Stimulated activated CD4-positive, alpha-beta T cell treated with anti-CD3 and anti-CD28 coated beads, TNF-alpha, amount 100 ng/mL, for 4 hours (primary cell): ENCODE results near the gene COX6B2.

Experiments
- DNase-seq, 3 experiments: peaks; one replicate each; pipeline ENCODE4 v3.0.0-alpha.2; 2020; ENCODE audit warnings: low read depth in 3 of 3

COX6B2 gene

DNA sequence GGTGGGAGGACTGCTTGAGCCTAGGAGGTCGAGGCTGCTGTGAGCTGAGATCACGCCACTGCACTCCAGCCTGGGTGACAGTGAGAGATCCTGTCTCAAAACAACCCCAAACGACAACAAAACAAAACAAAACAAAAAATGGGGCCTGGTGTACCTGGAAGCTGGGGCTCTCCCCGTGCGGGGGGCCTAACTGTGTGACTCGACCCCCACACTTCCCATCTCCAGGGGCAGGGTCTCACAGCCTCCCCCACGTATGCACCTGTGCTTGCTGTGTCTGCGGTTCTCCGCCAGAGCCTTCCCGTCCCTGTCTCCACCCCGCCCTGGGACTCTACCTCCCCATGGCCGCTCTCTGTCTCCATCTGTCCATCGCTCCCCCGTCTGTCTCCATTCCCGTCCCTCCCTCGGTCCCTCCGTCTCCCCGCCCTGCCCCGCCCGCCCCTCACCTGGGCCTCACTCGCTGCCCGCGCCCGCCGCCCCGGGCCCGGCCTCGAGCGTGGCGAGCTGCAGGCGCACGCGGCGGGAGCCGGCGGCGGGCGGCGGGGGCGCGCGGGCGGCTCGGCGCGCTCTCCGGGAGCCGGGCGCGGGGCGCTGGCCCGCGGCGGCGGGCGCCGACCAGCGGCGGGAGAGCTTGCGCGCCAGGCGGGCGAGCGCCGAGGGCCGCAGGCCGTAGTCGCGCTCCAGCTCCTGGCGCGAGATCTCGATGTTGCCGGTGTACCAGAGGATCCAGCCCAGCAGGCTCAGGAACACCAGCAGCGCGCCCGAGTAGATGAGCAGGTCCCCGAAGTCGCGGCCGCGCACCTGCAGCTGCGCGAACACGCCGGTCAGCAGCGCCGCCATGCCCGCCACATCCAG lies 29.0 kb upstream of the COX6B2 start:
- peak in 2 of 3 experiments; percentile 24 to 43 for DNase-seq

- DNase-seq = no peak
Observed at GRCh38 chr19:55382522-55383054, 28.1 kb upstream of the COX6B2 start.

GRCh38 chr19:55382013-55382412 lies 27.5 kb upstream of the COX6B2 start:
- no peak for DNase-seq

DNA sequence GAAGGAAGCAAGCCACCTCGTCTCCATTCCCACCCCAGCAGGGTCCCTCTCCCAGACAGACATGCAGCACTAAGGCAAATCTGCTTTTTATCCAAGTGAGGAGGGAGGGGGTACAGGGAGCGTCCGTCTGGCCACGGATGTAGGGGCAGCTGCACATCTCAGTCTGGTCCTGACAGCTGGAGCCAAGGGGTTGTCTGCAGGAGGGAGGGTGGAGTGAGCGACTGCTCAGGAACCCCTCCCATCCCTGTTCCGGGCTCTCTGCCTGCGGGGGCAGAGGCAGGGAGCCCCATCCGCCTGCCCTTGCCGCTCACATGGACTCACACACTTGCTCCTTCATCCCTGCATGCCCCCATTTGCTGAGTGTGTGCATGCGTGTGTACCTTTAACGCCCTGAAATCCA lies 24.7 kb upstream of the COX6B2 start:
- DNase-seq = no peak

DNA sequence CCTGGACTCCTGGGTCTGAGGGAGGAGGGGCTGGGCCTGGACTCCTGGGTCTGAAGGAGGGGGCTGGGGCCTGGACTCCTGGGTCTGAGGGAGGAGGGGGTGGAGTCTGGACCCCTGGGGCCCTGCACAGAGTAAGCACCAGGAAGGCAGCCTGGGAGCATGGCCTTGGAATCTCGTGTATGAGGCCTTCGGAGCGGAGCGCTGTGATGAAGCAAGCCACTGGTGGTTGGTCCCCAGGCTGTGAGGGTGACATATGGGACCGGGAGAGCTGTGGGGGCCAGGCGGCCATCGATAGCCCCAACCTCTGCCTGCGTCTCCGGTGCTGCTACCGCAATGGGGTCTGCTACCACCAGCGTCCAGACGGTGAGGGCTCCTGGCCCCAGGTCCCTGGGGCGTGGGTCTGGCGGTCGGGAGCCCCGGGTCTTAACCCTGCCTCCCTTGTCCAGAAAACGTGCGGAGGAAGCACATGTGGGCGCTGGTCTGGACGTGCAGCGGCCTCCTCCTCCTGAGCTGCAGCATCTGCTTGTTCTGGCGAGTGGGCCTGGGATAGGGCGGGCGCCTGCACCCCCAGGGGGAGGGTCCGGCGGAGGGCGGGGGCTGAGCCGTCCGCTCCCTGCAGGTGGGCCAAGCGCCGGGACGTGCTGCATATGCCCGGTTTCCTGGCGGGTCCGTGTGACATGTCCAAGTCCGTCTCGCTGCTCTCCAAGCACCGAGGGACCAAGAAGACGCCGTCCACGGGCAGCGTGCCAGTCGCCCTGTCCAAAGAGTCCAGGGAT lies 23.0 kb upstream of the COX6B2 start:
- no peak for DNase-seq

DNA sequence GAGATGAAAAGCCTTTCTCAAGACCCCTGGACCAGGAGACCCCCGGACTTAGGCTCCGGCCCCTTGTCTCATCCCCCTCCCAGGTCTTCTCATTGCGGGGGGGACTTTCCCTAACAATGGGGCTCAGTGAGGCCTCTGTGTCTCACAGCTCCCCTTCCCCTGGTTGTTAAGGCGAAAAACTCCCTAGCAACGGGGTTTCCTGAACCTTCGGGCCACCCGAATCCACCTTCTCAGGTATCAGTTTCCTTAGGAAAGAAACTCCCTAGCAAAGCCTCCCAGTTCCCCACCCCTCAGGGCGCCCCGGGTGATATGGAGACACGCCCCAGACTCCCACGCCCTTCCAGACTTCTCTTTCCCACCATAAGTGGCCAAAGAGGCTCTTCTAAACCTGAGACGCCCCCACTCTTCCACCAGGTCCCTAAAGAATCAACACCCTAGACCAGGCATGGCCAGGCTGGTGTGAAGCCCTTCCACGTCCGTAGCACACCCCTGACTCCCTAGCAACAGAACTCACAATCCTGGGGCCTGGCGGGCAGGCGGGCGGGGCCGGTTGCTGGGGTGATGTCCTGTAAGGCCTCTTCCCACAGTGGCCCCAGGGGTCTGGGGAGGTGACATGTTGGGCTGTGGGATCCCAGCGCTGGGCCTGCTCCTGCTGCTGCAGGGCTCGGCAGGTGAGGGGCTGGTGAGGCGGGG lies 21.9 kb upstream of the COX6B2 start, which contains the start of gene TMEM190:
TMEM190 (plus strand) TSS at position 586 of the 693 bp plus-strand sequence; CDS start at position 614, 28 bp downstream.
- no peak for DNase-seq

DNA sequence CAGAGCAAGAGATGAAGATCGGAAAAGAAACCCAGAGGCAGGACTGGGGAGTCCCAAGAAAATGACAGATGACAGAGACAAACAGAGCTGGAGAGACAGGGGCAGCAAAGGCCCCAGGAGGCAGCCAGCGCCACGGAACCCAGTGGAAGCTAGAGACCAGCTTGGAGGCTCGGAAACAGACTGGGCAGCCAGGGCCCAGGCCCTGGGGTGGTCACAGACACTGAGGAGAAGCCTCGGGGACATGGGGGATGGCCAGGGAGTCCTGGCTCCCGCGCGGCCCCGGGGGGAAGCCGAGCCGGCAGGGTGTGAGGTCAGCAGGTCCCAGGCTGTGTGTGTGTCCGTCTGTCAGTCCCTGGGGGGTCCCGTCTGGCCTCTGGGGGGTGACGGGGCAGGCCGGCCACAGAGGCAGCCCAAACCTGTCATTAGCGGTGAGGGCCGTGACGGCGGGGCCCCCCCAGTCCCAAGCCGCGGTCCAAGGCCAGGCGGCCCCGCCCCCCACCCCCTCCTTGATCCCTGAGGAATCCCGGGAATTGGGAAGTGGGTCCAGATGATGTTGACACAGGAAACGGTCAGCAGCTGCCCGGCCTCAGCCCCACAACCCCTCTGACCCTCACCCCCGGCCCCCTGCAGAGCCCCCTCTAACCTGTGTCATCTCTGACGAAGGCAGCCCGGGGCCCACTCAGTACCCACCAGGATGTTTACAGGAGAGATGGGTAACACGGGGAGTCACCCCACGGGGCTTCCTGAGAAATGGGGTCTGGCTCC lies 19.7 kb upstream of the COX6B2 start:
- DNase-seq = no peak

GRCh38 chr19:55373306-55373992 lies 18.9 kb upstream of the COX6B2 start:
- DNase-seq = no peak

GRCh38 chr19:55372316-55373081 lies 18.0 kb upstream of the COX6B2 start:
- DNase-seq = no peak

DNA sequence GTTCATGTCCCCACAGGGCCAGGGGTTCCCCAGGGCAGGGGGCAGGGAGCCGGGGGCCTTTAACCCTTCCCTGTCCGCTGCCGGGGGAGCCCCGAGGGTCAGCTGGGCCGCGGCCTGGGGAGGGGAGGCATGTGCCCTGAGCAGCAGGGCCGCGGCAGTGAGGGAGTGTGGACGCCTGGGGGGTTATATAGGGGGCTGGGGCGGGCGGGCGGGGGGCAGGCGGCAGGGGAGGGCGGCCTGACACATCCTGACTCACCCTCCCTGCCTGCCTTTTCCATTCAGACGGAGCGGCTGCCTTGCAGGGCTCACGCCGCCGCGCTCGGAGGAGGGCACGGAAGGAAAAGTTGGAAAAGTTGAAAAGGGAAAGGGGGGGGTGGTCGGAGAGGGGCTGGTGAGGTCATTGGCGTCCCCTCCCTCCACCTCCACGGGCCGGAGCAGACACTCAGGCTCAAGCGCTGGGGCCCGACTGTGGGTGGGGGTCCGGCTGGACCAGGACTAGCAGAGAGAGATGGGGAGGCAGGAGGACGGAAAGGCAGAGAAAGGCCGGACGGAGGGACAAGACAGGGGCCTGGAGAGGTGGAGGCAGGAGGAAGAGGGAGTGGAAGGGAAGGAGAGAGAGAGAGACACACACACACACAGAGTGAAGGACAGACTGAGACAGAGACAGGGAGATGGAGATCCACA lies 15.9 kb upstream of the COX6B2 start, which contains the start of gene IL11:
IL11 (minus strand) TSS at position 159 of the 684 bp plus-strand sequence; CDS start at position 6, 153 bp downstream.
- no peak for DNase-seq

- no peak for DNase-seq
Observed at GRCh38 chr19:55369653-55370304, 15.3 kb upstream of the COX6B2 start.

GRCh38 chr19:55368701-55369563 lies 14.4 kb upstream of the COX6B2 start:
- no peak for DNase-seq

- no peak for DNase-seq
Observed at GRCh38 chr19:55368106-55368505, 13.6 kb upstream of the COX6B2 start.

DNA sequence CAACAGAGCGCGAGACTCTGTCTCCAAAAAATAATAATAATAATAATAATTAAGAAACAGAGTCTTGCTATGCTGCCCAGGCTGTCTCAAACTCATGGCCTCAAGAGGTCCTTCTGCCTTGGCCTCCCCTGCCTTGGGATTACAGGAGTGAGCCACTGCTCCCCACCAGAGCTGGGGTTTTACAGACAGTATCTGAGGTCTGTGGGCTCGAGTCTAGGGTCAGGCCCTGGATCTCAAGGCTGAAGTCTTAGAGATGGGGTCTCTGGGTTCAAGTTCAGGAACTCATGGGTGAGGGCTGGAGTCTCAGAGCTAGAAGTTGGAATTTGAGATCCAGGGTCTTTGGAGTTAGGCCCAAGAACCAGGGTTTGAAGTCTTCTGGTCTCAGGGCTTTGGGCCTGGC lies 12.3 kb upstream of the COX6B2 start:
- no peak for DNase-seq

- DNase-seq = no peak
Observed at GRCh38 chr19:55365964-55366363, 11.4 kb upstream of the COX6B2 start.

GRCh38 chr19:55365245-55365644 lies 10.7 kb upstream of the COX6B2 start:
- no peak for DNase-seq

GRCh38 chr19:55362990-55363716 lies 8.6 kb upstream of the COX6B2 start, which contains the start of gene GARIN5B:
Gene GARIN5B (minus strand): TSS chr19:55363260. CDS start chr19:55363066, 194 bp downstream.
- DNase-seq = no peak
